Suprapubic skin (tissue), 4 donors: ENCODE results near the gene ISCA1.

Source experiments
- EP300 ChIP-seq: sonication (generic); formaldehyde crosslinking; IDR thresholded peaks from one replicate; pipeline ENCODE4 v1.6.1; 2017; ENCODE audit warnings: antibody characterized with exemption
- POLR2A ChIP-seq, 2 donors: fragments of 450-650 bp; IDR thresholded peaks; one replicate each; pipeline ENCODE4 v1.6.1; 2017; ENCODE audit warnings: antibody characterized with exemption in 2 of 2, mild to moderate bottlenecking in 2 of 2, moderate library complexity in 2 of 2
- POLR2AphosphoS5 ChIP-seq, 3 donors: sonication (generic); formaldehyde crosslinking; IDR thresholded peaks; one replicate each; pipeline ENCODE4 v1.6.1; 2017; ENCODE audit warnings: antibody characterized with exemption in 3 of 3
- TF ChIP-seq, protein P1 (sequence below), 2 donors: fragments of 200-600 bp in 1 of 2; fragments of 450-650 bp in 1 of 2; sonication (generic) in 1 of 2; IDR thresholded peaks; one replicate each; pipeline ENCODE4 v1.5.1; 2016 to 2019; ENCODE audit warnings: antibody characterized with exemption in 2 of 2, mild to moderate bottlenecking in 1 of 2, moderate library complexity in 1 of 2

DNA sequence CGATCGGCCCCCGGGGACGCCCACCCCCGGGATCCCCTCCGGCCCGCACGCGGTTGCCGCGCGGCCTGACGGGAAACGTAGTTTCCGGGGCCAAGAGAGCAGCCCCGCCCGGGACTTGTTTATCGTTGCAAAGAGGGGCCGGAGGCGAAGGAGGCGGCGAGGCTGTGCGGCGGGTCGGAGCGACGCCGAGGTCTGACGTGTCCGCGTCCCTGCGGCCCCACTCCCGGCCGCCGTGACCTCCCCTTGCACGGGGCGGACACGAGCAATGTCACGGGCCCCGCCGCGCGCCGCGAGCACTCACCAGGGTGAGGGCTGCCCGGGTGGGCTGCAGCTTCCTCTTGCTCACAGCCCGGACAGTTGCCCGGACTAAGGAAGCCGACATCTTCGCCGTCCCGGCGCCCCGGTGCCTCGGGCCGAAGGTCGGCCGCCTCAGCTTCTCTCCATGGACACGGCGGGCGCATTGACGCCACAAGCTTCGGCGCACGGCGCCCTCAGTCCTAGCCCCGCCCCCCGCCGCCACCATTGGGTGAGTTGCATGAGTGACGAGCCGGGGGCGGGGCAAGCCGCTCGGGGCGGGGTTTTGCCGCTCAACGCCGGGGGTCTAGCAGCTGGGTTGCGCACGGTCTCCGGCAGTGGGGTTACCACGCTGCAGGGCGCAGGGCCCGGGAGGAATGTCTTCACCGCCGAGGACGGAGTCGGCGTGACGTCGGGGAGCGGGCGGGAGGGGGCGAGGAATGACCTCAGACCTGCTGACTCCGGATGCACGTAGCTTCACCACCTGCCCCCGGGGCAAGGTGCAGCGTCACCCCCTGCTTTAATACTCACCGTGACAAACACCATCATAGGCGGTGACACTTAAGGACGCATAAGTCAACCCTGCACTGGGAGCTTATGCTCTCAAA lies at the start of gene ISCA1:
- TF ChIP-seq POLR2AphosphoS5 (IDR thresholded peaks at IDR 0.05) (peak in 2 of 3 donors; percentile 73 to 79), POLR2A (IDR thresholded peaks at IDR 0.05) (peak; percentile 72 to 96), EP300 (no peak)
- TF ChIP-seq, protein P1, sequence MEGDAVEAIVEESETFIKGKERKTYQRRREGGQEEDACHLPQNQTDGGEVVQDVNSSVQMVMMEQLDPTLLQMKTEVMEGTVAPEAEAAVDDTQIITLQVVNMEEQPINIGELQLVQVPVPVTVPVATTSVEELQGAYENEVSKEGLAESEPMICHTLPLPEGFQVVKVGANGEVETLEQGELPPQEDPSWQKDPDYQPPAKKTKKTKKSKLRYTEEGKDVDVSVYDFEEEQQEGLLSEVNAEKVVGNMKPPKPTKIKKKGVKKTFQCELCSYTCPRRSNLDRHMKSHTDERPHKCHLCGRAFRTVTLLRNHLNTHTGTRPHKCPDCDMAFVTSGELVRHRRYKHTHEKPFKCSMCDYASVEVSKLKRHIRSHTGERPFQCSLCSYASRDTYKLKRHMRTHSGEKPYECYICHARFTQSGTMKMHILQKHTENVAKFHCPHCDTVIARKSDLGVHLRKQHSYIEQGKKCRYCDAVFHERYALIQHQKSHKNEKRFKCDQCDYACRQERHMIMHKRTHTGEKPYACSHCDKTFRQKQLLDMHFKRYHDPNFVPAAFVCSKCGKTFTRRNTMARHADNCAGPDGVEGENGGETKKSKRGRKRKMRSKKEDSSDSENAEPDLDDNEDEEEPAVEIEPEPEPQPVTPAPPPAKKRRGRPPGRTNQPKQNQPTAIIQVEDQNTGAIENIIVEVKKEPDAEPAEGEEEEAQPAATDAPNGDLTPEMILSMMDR (IDR thresholded peaks at IDR 0.05): no peak
